Bronchial epithelial cell (primary cell): Measurements from ENCODE around the gene MAMLD1. TPM values are rescaled to one million over a fixed set of nuclear protein-coding genes. Genes with fewer than 3 reads are reported as not detected.

Experiments
- DNase-seq: peaks from one replicate; pipeline ENCODE4 v3.0.0-alpha.2; 2010; ENCODE audit warnings: low read depth
- FAIRE-seq: peaks from 2 replicates; lab custom pipeline; 2011; peaks lifted over from hg19 to GRCh38; lab: Jason Lieb, UNC
- H3K27me3 ChIP-seq: 2 replicates; pipeline ENCODE4 v1.5.1; 2011; ENCODE audit warnings: low read length; ENCODE audit not compliant: control insufficient read depth, insufficient read depth
- H3K36me3 ChIP-seq: 2 replicates; pipeline ENCODE4 v1.5.1; 2011; ENCODE audit warnings: low read length; ENCODE audit not compliant: control insufficient read depth, insufficient read depth
- H3K4me3 ChIP-seq: 2 replicates; pipeline ENCODE4 v1.5.1; 2011; ENCODE audit warnings: mild to moderate bottlenecking, low read depth, low read length, control low read depth
- total RNA-seq: library from RNA; depleted of rRNA; stranded (reverse); fragments of >200 nt; gene quantifications from 2 replicates; pipeline ENCODE4 v1.2.1, GENCODE V29; 2014
- TF ChIP-seq, protein P1 (sequence below): IDR thresholded peaks from 2 replicates; pipeline ENCODE4 v1.5.1; 2011; ENCODE audit warnings: mild to moderate bottlenecking, moderate library complexity, low read length, control low read depth, inconsistent platforms; ENCODE audit not compliant: insufficient read depth, severe bottlenecking

MAMLD1 gene
- total RNA-seq, 1 donor from 2014 or later, result under 0.01 TPM

DNA sequence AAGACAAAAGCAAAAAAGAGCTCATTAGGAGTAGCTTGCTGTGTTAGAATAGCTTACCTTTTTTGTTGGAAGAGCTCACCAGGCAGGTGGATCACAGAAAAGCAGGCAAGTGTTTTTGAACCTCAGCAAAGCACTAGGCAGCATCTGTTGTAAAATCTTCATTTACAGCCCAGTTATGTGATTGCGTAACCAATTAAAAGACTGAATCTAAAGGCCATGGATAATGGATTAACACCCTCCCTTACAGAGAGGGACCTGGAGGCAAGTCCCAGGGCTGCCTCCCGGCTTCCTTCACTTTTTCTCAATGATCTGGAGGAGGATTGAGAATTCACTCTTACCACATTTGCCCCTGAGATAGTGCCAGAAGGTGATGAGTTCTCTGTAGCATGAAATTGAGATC, 51.1 kb downstream of the MAMLD1 start:
- TF ChIP-seq, protein P1, sequence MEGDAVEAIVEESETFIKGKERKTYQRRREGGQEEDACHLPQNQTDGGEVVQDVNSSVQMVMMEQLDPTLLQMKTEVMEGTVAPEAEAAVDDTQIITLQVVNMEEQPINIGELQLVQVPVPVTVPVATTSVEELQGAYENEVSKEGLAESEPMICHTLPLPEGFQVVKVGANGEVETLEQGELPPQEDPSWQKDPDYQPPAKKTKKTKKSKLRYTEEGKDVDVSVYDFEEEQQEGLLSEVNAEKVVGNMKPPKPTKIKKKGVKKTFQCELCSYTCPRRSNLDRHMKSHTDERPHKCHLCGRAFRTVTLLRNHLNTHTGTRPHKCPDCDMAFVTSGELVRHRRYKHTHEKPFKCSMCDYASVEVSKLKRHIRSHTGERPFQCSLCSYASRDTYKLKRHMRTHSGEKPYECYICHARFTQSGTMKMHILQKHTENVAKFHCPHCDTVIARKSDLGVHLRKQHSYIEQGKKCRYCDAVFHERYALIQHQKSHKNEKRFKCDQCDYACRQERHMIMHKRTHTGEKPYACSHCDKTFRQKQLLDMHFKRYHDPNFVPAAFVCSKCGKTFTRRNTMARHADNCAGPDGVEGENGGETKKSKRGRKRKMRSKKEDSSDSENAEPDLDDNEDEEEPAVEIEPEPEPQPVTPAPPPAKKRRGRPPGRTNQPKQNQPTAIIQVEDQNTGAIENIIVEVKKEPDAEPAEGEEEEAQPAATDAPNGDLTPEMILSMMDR, result no peak
- Histone ChIP-seq H3K27me3 (no peaks in the 10 kb centered on the region), H3K36me3 (no peaks in the 10 kb centered on the region), H3K4me3 (no peak overlapping the region)
- FAIRE-seq (no peak), DNase-seq (no peak)

DNA sequence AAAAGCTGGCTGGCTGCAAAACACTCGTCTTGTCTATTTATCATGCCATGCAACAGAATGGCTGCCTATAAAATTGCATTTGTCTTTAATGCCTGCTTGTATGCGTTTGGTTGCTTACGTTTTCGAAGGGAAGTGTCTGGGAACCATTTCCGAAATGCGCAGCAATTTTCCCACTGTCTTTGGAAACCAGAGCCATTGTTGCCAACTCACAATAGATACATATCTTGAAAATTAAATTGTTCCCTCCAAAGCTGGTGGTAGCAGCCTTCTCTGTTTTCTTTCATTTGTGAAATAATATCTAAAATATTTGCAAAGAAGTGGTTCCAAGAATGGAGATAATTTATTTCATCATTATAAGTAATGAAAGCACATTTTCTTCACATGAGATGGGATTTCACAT, 53.4 kb downstream of the MAMLD1 start:
- no peak for FAIRE-seq
- H3K36me3 ChIP-seq, result no peaks in the 10 kb centered on the region
- no peak for DNase-seq
- TF ChIP-seq, protein P1, result no peak
- no peak overlapping the region for H3K4me3 ChIP-seq
- H3K27me3 ChIP-seq, result no peaks in the 10 kb centered on the region

DNA sequence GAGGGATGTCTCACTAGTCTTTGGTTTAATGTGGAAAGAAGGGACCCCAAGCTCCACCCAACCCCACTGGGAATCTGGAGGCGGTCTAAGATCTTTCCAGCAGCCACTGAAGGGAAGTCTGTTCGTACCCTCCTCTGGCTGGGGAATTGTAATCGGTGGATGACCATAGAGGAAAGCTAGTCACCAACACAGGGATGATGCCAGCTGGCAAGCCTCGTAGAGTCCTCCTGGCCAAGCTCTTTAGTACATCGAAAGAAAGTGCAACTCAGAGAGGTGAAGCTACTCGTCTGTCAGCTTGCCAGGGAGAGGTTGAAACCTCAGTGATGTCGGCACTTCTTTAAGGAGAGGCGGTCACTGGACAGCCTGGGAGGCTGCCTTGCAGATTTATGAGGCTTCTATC, 58.7 kb downstream of the MAMLD1 start:
- DNase-seq (no peak), FAIRE-seq (no peak)
- no peaks in the 10 kb centered on the region for H3K36me3 ChIP-seq
- no peak overlapping the region for H3K4me3 ChIP-seq
- H3K27me3 ChIP-seq, result no peaks in the 10 kb centered on the region
- TF ChIP-seq, protein P1, result no peak

DNA sequence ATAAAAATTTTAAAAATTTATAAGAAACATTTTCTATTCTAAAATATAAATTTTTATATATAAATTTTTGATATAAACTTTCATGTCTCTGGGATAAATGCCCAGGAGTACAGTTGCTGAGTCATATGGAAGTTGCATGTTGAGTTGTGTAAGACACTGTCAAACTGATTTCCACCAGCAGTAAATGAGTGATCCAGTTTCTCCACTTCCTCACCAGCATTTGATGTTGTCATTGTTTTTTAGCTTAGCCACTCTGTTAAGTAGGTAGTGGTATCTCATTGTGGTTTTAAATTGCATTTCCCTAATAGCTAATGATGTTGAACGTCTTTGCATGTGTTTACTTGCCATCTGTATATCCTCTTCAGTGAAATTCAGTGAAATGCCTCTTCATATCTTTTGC, 66.5 kb downstream of the MAMLD1 start:
- no peak for FAIRE-seq
- Histone ChIP-seq H3K27me3 (no peaks in the 10 kb centered on the region), H3K36me3 (no peaks in the 10 kb centered on the region), H3K4me3 (no peak overlapping the region)
- TF ChIP-seq, protein P1, result no peak
- peak; percentile 87 for DNase-seq

DNA sequence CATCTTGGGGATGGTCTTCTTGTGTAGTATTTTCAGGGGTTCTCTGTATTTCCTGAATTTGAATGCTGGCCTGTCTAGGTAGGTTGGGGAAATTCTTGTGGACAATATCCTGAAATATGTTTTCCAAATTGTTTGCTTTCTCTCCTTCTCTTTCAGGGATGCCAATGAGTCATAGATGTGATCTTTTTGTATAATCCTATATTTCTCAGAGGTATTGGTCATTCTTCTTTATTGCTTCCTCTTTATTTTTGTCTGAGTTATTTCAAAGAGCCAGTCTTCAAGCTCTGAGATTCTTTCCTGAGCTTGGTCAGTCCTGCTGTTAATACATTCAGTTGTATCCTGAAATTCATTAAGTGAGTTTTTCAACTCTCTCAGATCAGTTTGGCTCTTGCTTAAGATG, 73.1 kb downstream of the MAMLD1 start:
- H3K4me3 ChIP-seq, result no peak overlapping the region
- peak; percentile 12 for DNase-seq
- no peaks in the 10 kb centered on the region for H3K36me3 ChIP-seq
- no peak for FAIRE-seq
- no peaks in the 10 kb centered on the region for H3K27me3 ChIP-seq
- TF ChIP-seq, protein P1, result no peak

DNA sequence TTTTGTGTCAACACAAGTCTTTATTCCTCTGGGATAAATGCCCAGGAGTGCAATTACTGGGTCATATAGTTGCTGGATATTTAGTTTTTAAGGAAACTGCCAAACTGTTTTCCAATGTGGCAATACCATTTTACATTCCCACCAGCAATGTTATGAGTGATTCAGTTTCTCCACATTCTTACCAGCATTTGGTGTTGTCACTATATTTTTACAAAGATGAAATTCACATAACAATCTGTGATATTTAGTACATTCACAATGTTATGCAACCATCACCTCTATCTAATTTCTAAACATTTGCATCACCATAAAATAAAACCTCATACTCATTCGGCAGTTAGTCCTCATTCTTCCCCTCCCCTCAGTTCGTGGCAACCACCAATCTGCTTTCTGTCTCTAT, 75.0 kb downstream of the MAMLD1 start:
- FAIRE-seq, result no peak

More for the DNA sequence above, 75.0 kb downstream of the MAMLD1 start:
- TF ChIP-seq, protein P1, result no peak
- H3K36me3 ChIP-seq, result no peaks in the 10 kb centered on the region
- H3K27me3 ChIP-seq, result no peaks in the 10 kb centered on the region
- no peak for DNase-seq
- H3K4me3 ChIP-seq, result no peak overlapping the region
